ENCODE measurements around the gene ARL4D. TPM values are rescaled to one million over a fixed set of nuclear protein-coding genes. Genes with fewer than 3 reads are reported as not detected.

ARL4D gene, protein sequence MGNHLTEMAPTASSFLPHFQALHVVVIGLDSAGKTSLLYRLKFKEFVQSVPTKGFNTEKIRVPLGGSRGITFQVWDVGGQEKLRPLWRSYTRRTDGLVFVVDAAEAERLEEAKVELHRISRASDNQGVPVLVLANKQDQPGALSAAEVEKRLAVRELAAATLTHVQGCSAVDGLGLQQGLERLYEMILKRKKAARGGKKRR
- 16.4 to 24.0 TPM (median 20.1 TPM) in 5 replicates for total RNA-seq (2022; extraction: Qiagen RNA extraction)

DNA sequence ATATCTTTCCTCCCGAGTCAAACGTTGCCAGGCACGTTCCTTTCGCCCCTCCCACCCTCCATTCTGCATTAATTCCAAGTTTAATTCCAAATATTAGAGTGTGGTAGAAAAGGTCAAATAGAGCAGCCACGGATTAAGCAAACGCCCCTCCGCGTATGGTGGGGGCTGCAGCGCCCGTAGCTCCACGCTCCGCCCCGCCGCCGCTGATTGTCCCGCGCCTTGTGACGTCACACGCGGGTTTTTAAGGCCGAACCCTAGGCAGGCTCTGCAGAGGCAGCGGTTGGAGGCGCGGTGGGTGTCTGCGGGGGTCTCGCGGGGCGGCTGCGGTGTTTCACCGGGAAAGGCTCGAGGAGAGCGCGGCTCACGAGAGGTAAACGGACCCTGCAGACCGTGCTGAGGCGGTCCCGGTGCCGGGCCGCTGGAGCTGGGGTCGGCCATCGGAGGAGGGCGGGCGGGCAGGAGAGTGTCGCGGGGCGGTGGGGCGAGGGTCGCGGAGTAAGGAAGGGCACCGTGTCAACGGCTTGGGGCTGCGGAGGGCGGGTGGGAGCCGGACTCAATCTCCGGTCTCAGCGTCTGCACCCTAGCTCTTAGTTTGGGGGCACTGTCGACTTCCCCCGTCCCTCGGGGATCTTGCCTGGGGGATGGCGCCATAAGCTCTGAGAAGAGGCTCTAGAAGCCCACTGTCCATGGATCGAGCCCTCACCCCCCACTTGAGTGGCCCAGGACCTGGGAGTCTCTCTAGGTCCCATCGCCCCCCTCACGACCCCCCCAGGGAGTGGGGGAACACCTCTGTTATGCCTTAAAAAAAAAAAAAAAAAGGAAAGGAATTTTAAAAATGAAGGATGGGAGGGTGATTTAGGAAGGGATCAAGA, at the start of gene ARL4D:
Gene ARL4D, plus strand, starts transcription at position 270 of the 872 bp plus-strand sequence. CDS start 740 bp downstream, outside the sequence.

Other genes starting within 250 kb of the ARL4D start
- gene NBR1, start 227.8 kb upstream of the ARL4D start, total RNA-seq (2022; extraction: Qiagen RNA extraction), result 33.5 to 47.4 TPM (median 43.8 TPM) in 5 replicates
- 0.82 to 1.5 TPM (median 0.96 TPM) in 5 replicates for gene TMEM106A, start 187.1 kb upstream of the ARL4D start, total RNA-seq (2022; extraction: Qiagen RNA extraction)
- not detected in 5 replicates for gene CCDC200, start 170.4 kb upstream of the ARL4D start, total RNA-seq (2022; extraction: Qiagen RNA extraction)
- gene RNU2-1, start 165.0 kb upstream of the ARL4D start, total RNA-seq (2022; extraction: Qiagen RNA extraction), result not detected in 5 replicates
- 39.7 to 42.9 TPM (median 41.5 TPM) in 5 replicates for gene DHX8, start 85.0 kb downstream of the ARL4D start, total RNA-seq (2022; extraction: Qiagen RNA extraction)
- 43.9 to 52.8 TPM (median 51.0 TPM) in 5 replicates for gene ETV4, start 147.3 kb downstream of the ARL4D start, total RNA-seq (2022; extraction: Qiagen RNA extraction)